ENCODE measurements around the gene TMEM185B. TPM values are rescaled to one million over a fixed set of nuclear protein-coding genes. Genes with fewer than 3 reads are reported as not detected.

The TMEM185B gene
- total and polyA plus RNA-seq, 4 donors = 1.8 to 8.5 (median 6.8) TPM

DNA sequence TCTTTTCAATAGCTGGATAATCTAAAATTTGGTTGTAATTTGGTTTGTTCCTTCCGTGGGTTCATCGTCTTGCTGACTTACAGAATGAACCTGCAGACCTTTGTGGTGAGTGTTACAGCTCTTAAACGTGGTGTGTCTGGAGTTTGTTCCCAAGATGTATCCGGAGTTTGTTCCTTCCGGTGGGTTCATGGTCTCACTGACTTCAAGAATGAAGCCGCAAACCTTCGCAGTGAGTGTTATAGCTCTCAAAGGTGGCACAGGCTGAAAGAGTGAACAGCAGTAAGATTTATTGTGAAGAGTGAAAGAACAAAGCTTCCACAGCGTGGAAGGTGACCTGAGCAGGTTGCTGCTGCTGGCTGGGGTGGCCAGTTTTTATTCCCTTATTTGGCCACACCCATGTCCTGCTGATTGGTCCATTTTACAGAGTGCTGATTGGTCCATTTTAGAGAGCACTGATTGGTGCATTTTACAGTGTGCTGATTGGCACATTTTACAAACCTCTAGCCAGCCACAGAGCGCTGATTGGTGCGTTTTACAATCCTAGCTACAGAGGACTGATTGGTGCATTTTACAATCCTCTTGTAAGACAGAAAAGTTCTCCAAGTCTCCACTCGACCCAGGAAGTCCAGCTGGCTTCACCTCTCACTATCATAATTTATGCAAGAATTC lies 46.0 kb upstream of the TMEM185B start:
- H3K27ac ChIP-seq (ENCODE audit: low read depth in 1 of 2, low read length in 2 of 2) = no peak overlapping the region

More for the DNA sequence above, 46.0 kb upstream of the TMEM185B start:
- no peak for DNase-seq (ENCODE audit: low spot score)
- Histone ChIP-seq H3K9ac (ENCODE audit: low read depth in 1 of 2, low read length in 2 of 2) (no peak overlapping the region), H3K9me3 (ENCODE audit: control insufficient read depth in 4 of 4, low read length in 3 of 4) (no peaks in the 10 kb centered on the region), H3K27me3 (ENCODE audit: control insufficient read depth in 4 of 4, insufficient read depth in 4 of 4, low read length in 3 of 4) (no peaks in the 10 kb centered on the region), H3K36me3 (ENCODE audit: control insufficient read depth in 4 of 4, insufficient read depth in 3 of 4, low read depth in 1 of 4, low read length in 3 of 4) (no peaks in the 10 kb centered on the region), H3K4me1 (ENCODE audit: control insufficient read depth in 4 of 4, insufficient read depth in 4 of 4, low read length in 3 of 4) (no peaks in the 10 kb centered on the region), H3K4me3 (ENCODE audit: low read depth in 1 of 3, low read length in 3 of 3) (no peak overlapping the region)
- TF ChIP-seq, protein P1, sequence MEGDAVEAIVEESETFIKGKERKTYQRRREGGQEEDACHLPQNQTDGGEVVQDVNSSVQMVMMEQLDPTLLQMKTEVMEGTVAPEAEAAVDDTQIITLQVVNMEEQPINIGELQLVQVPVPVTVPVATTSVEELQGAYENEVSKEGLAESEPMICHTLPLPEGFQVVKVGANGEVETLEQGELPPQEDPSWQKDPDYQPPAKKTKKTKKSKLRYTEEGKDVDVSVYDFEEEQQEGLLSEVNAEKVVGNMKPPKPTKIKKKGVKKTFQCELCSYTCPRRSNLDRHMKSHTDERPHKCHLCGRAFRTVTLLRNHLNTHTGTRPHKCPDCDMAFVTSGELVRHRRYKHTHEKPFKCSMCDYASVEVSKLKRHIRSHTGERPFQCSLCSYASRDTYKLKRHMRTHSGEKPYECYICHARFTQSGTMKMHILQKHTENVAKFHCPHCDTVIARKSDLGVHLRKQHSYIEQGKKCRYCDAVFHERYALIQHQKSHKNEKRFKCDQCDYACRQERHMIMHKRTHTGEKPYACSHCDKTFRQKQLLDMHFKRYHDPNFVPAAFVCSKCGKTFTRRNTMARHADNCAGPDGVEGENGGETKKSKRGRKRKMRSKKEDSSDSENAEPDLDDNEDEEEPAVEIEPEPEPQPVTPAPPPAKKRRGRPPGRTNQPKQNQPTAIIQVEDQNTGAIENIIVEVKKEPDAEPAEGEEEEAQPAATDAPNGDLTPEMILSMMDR (IDR thresholded peaks at IDR 0.05; ENCODE audit: low read depth, low read length, missing input control) = no peak
- TF ChIP-seq, protein P2, sequence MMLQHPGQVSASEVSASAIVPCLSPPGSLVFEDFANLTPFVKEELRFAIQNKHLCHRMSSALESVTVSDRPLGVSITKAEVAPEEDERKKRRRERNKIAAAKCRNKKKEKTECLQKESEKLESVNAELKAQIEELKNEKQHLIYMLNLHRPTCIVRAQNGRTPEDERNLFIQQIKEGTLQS (IDR thresholded peaks at IDR 0.05) = no peak
- no peak for TF ChIP-seq NR2F2 (IDR thresholded peaks at IDR 0.05)
- no peak for TF ChIP-seq JUND (IDR thresholded peaks at IDR 0.05)
- no peak for TF ChIP-seq HNF4A (conservative IDR thresholded peaks at IDR 0.05)
- no peak for TF ChIP-seq YY1 (IDR thresholded peaks at IDR 0.05)
- TF ChIP-seq, protein P3, sequence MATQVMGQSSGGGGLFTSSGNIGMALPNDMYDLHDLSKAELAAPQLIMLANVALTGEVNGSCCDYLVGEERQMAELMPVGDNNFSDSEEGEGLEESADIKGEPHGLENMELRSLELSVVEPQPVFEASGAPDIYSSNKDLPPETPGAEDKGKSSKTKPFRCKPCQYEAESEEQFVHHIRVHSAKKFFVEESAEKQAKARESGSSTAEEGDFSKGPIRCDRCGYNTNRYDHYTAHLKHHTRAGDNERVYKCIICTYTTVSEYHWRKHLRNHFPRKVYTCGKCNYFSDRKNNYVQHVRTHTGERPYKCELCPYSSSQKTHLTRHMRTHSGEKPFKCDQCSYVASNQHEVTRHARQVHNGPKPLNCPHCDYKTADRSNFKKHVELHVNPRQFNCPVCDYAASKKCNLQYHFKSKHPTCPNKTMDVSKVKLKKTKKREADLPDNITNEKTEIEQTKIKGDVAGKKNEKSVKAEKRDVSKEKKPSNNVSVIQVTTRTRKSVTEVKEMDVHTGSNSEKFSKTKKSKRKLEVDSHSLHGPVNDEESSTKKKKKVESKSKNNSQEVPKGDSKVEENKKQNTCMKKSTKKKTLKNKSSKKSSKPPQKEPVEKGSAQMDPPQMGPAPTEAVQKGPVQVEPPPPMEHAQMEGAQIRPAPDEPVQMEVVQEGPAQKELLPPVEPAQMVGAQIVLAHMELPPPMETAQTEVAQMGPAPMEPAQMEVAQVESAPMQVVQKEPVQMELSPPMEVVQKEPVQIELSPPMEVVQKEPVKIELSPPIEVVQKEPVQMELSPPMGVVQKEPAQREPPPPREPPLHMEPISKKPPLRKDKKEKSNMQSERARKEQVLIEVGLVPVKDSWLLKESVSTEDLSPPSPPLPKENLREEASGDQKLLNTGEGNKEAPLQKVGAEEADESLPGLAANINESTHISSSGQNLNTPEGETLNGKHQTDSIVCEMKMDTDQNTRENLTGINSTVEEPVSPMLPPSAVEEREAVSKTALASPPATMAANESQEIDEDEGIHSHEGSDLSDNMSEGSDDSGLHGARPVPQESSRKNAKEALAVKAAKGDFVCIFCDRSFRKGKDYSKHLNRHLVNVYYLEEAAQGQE (IDR thresholded peaks at IDR 0.05) = no peak
- TF ChIP-seq HNF4G (IDR thresholded peaks at IDR 0.05) = no peak
- no peak for TF ChIP-seq FOXA1 (IDR thresholded peaks at IDR 0.05)
- no peak for TF ChIP-seq EGR1 (IDR thresholded peaks at IDR 0.05; ENCODE audit: low read depth in 2 of 2)
- no peak for TF ChIP-seq RXRA (IDR thresholded peaks at IDR 0.05)
- TF ChIP-seq RAD21 (IDR thresholded peaks at IDR 0.05) = no peak
- TF ChIP-seq, protein P4, sequence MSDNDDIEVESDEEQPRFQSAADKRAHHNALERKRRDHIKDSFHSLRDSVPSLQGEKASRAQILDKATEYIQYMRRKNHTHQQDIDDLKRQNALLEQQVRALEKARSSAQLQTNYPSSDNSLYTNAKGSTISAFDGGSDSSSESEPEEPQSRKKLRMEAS (IDR thresholded peaks at IDR 0.05) = no peak
- TF ChIP-seq TAF1 (conservative IDR thresholded peaks at IDR 0.05) = no peak
- TF ChIP-seq, protein P5, sequence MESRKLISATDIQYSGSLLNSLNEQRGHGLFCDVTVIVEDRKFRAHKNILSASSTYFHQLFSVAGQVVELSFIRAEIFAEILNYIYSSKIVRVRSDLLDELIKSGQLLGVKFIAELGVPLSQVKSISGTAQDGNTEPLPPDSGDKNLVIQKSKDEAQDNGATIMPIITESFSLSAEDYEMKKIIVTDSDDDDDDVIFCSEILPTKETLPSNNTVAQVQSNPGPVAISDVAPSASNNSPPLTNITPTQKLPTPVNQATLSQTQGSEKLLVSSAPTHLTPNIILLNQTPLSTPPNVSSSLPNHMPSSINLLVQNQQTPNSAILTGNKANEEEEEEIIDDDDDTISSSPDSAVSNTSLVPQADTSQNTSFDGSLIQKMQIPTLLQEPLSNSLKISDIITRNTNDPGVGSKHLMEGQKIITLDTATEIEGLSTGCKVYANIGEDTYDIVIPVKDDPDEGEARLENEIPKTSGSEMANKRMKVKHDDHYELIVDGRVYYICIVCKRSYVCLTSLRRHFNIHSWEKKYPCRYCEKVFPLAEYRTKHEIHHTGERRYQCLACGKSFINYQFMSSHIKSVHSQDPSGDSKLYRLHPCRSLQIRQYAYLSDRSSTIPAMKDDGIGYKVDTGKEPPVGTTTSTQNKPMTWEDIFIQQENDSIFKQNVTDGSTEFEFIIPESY (IDR thresholded peaks at IDR 0.05) = no peak
- TF ChIP-seq GABPA (IDR thresholded peaks at IDR 0.05 in 1 of 2, conservative IDR thresholded peaks at IDR 0.05 in 1 of 2) = no peak
- no peak for TF ChIP-seq SP1 (IDR thresholded peaks at IDR 0.05)
- no peak for TF ChIP-seq FOXA2 (IDR thresholded peaks at IDR 0.05)
- 90% methylated on average over 11 of the region's 11 CpGs for WGBS

Data from liver (tissue), 9 donors.